Measurements from ENCODE around the gene VASP.
A peak's percentile ranks its signal among the peaks of the same experiment; 100 is the strongest.

VASP gene

GRCh38 chr19:45464852-45465441, 42.3 kb upstream of the VASP start:
- no peak overlapping the region for H3K4me3 ChIP-seq (ENCODE audit: low read depth, low read length)
- no peak for TF ChIP-seq CTCF (conservative IDR thresholded peaks at IDR 0.05; ENCODE audit: low read depth, low read length)
- DNase-seq (ENCODE audit: low read depth): no peak

- no peak for TF ChIP-seq CTCF (conservative IDR thresholded peaks at IDR 0.05; ENCODE audit: low read depth, low read length)
- no peak for DNase-seq (ENCODE audit: low read depth)
- H3K4me3 ChIP-seq (ENCODE audit: low read depth, low read length): peak overlapping the region; percentile 92
Observed at GRCh38 chr19:45467115-45467455, 40.2 kb upstream of the VASP start.

- peak; percentile 96 for DNase-seq (ENCODE audit: low read depth)
- H3K4me3 ChIP-seq (ENCODE audit: low read depth, low read length): peak within 1 kb of the TSS; percentile 92
- TF ChIP-seq CTCF (conservative IDR thresholded peaks at IDR 0.05; ENCODE audit: low read depth, low read length): peak; percentile 27
Observed at GRCh38 chr19:45467456-45468158, 39.7 kb upstream of the VASP start, which contains the start of gene FOSB. FOSB (plus strand) TSS chr19:45467996; CDS start chr19:45468587, 591 bp downstream.

- peak; percentile 21 for TF ChIP-seq CTCF (conservative IDR thresholded peaks at IDR 0.05; ENCODE audit: low read depth, low read length)
- H3K4me3 ChIP-seq (ENCODE audit: low read depth, low read length): peak overlapping the region; percentile 92
- peak; percentile 42 for DNase-seq (ENCODE audit: low read depth)
Observed at GRCh38 chr19:45468159-45468651, 39.1 kb upstream of the VASP start.

GRCh38 chr19:45468803-45469131, 38.5 kb upstream of the VASP start:
- no peak for DNase-seq (ENCODE audit: low read depth)
- peak overlapping the region; percentile 92 for H3K4me3 ChIP-seq (ENCODE audit: low read depth, low read length)
- no peak for TF ChIP-seq CTCF (conservative IDR thresholded peaks at IDR 0.05; ENCODE audit: low read depth, low read length)

- H3K4me3 ChIP-seq (ENCODE audit: low read depth, low read length): peak overlapping the region; percentile 92
- peak; percentile 97 for DNase-seq (ENCODE audit: low read depth)
- no peak for TF ChIP-seq CTCF (conservative IDR thresholded peaks at IDR 0.05; ENCODE audit: low read depth, low read length)
Observed at GRCh38 chr19:45469132-45469944, 37.9 kb upstream of the VASP start.
